Neural progenitor cell (in vitro differentiated cells): ENCODE measurements around the gene HPS6.

Experiments used
- CTCF ChIP-seq: fragments of 200-600 bp; sonication (generic); IDR thresholded peaks from 2 replicates; pipeline ENCODE4 v1.5.1; 2017; ENCODE audit warnings: antibody characterized with exemption, mild to moderate bottlenecking
- EZH2 ChIP-seq: fragments of 200-600 bp; sonication (generic); IDR thresholded peaks from 2 replicates; pipeline ENCODE4 v1.6.1; 2017; ENCODE audit warnings: antibody characterized with exemption, mild to moderate bottlenecking, moderate library complexity

- no peak for TF ChIP-seq CTCF
- no peak for TF ChIP-seq EZH2
These were observed 37.3 kb downstream of the HPS6 start for GRCh38 chr10:102102421-102102820.
